ENCODE measurements around the gene ARHGEF6. TPM values are rescaled to one million over a fixed set of nuclear protein-coding genes. Genes with fewer than 3 reads are reported as not detected.

ARHGEF6 gene
- total RNA-seq, 2 experiments from 2014 or later = 50.8 to 64.5 TPM

DNA sequence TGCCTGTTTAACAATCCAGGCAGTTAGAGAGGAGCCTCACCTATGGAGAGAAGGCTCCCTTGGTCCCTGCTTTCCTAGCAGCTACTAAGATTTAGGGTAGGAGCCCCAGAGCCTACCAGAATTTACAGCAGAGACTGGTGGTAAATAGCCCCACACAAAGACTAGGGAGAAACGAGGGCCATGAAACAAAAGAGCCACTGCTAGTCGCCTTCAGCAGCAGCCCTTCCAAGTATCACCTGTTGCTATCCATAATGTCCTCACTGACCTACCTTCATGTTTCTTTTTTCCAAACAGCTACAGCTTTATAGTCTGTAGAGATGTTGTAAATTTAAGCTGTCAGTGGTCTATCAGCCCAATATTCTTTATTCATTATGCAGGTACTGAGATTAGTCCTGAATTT lies 25.3 kb downstream of the ARHGEF6 start:
- H3K27ac ChIP-seq (ENCODE audit: low read depth, low read length, poor library complexity, severe bottlenecking) = no peak overlapping the region
- peaks cover 10% of the 10 kb centered on the region for H3K4me1 ChIP-seq (ENCODE audit: insufficient read depth, low read length, poor library complexity, severe bottlenecking)
- no TSS peak for BruUV-seq (replicated peaks)
- H3K9me3 ChIP-seq (ENCODE audit: low read length) = no peaks in the 10 kb centered on the region
- H4K20me1 ChIP-seq (ENCODE audit: insufficient read depth, low read length) = no peaks in the 10 kb centered on the region
- H2AFZ ChIP-seq (ENCODE audit: low read length) = no peak overlapping the region
- ChIA-PET CTCF (ENCODE audit: unreplicated experiment) (no interaction called here), POLR2A (interaction anchor here (0.6 kb wide), 1 partner anchor 54 kb away, joined by 10 read pairs; no protein-coding TSS in a partner anchor)
- H3K4me2 ChIP-seq (ENCODE audit: low read length) = no peak overlapping the region
- peaks cover 14% of the 10 kb centered on the region; the same call in 1 of the 2 replicates for H3K79me2 ChIP-seq (ENCODE audit: insufficient read depth, low read depth, low read length)
- intact Hi-C loops (cut with micrococcal nuclease; ENCODE audit: unreplicated experiment) = no loop called here
- no peaks in the 10 kb centered on the region for H3K9me2 ChIP-seq (ENCODE audit: insufficient read depth, low read length)
- no peak for DNase-seq (ENCODE audit: low spot score)
- no peak for TF ChIP-seq EZH2phosphoT487 (IDR thresholded peaks at IDR 0.05; ENCODE audit: borderline replicate concordance, low read depth, low read length)
- TF ChIP-seq, protein P1, sequence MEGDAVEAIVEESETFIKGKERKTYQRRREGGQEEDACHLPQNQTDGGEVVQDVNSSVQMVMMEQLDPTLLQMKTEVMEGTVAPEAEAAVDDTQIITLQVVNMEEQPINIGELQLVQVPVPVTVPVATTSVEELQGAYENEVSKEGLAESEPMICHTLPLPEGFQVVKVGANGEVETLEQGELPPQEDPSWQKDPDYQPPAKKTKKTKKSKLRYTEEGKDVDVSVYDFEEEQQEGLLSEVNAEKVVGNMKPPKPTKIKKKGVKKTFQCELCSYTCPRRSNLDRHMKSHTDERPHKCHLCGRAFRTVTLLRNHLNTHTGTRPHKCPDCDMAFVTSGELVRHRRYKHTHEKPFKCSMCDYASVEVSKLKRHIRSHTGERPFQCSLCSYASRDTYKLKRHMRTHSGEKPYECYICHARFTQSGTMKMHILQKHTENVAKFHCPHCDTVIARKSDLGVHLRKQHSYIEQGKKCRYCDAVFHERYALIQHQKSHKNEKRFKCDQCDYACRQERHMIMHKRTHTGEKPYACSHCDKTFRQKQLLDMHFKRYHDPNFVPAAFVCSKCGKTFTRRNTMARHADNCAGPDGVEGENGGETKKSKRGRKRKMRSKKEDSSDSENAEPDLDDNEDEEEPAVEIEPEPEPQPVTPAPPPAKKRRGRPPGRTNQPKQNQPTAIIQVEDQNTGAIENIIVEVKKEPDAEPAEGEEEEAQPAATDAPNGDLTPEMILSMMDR (conservative IDR thresholded peaks at IDR 0.05; ENCODE audit: low read length) = no peak
- H3K36me3 ChIP-seq (ENCODE audit: insufficient read depth, low read length) = peaks cover 4% of the 10 kb centered on the region
- no peak overlapping the region for H3K4me3 ChIP-seq (ENCODE audit: low read depth, low read length, poor library complexity, severe bottlenecking)

DNA sequence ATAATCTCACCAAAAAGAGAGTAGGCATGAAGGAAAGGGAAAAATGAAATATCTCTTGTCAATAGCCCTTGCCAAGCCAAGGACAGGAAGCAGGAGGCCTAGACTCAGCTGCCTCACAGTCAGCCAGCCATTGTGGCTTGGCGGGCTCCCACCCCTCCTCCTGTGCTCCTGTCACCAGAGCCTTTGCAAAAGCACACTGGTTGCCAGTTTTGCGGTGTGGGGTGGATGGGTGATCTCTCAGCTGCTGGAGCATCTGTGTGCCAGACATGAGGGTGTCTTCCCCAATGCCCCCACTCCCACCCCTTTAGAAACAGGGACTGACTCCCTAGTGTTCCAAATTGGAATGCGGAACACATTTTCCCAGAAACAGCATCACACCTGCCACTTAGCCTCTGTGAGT lies 26.1 kb downstream of the ARHGEF6 start:
- H2AFZ ChIP-seq (ENCODE audit: low read length) = no peak overlapping the region
- 0 out of 2 replicates have a peak, but pooled peaks cover 8% of the 10 kb centered on the region for H3K79me2 ChIP-seq (ENCODE audit: insufficient read depth, low read depth, low read length)
- TF ChIP-seq, protein P1 (conservative IDR thresholded peaks at IDR 0.05; ENCODE audit: low read length) = no peak
- no peak for TF ChIP-seq EZH2phosphoT487 (IDR thresholded peaks at IDR 0.05; ENCODE audit: borderline replicate concordance, low read depth, low read length)
- peaks cover 3% of the 10 kb centered on the region for H3K4me1 ChIP-seq (ENCODE audit: insufficient read depth, low read length, poor library complexity, severe bottlenecking)
- no peaks in the 10 kb centered on the region for H3K9me3 ChIP-seq (ENCODE audit: low read length)
- H3K4me2 ChIP-seq (ENCODE audit: low read length) = no peak overlapping the region
- peaks cover 4% of the 10 kb centered on the region for H3K36me3 ChIP-seq (ENCODE audit: insufficient read depth, low read length)
- BruUV-seq (replicated peaks) = no TSS peak
- intact Hi-C loops (cut with micrococcal nuclease; ENCODE audit: unreplicated experiment) = no loop called here
- no peak overlapping the region for H3K27ac ChIP-seq (ENCODE audit: low read depth, low read length, poor library complexity, severe bottlenecking)
- ChIA-PET CTCF (ENCODE audit: unreplicated experiment) (no interaction called here), POLR2A (no interaction called here)
- DNase-seq (ENCODE audit: low spot score) = no peak
- H3K9me2 ChIP-seq (ENCODE audit: insufficient read depth, low read length) = no peaks in the 10 kb centered on the region
- no peak overlapping the region for H3K4me3 ChIP-seq (ENCODE audit: low read depth, low read length, poor library complexity, severe bottlenecking)
- no peaks in the 10 kb centered on the region for H4K20me1 ChIP-seq (ENCODE audit: insufficient read depth, low read length)

DNA sequence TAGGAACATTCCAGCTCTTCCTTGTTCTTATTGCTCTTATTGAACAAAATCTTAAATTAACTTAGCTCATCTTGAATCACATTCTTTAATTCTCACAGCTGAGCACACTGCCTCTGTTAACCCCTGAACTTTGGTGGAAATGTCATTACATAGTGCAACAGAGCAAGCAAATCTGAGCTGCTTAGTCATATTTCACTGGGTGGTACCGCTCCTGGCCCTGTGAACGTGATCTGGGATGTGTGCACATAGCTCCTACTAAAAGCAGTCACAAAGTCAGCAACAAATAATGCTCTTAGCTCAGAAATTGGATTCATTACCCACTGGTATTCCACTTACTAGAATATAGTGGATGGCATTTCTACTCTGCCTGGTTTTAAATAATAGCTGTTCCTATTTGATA lies 27.9 kb downstream of the ARHGEF6 start:
- H3K4me1 ChIP-seq (ENCODE audit: insufficient read depth, low read length, poor library complexity, severe bottlenecking) = peaks cover 7% of the 10 kb centered on the region
- no peak for DNase-seq (ENCODE audit: low spot score)
- POLR2A ChIA-PET = interaction anchor here (0.8 to 2.6 kb wide), 5 partner anchors 9 to 29 kb away, joined by 3 to 9 read pairs (median 3); no protein-coding TSS in a partner anchor

More for the DNA sequence above, 27.9 kb downstream of the ARHGEF6 start:
- Histone ChIP-seq H4K20me1 (ENCODE audit: insufficient read depth, low read length) (no peaks in the 10 kb centered on the region), H2AFZ (ENCODE audit: low read length) (no peak overlapping the region), H3K9me2 (ENCODE audit: insufficient read depth, low read length) (no peaks in the 10 kb centered on the region), H3K9me3 (ENCODE audit: low read length) (no peaks in the 10 kb centered on the region), H3K27ac (ENCODE audit: low read depth, low read length, poor library complexity, severe bottlenecking) (no peak overlapping the region), H3K4me2 (ENCODE audit: low read length) (no peak overlapping the region), H3K79me2 (ENCODE audit: insufficient read depth, low read depth, low read length) (0 out of 2 replicates have a peak, but pooled peaks cover 7% of the 10 kb centered on the region), H3K36me3 (ENCODE audit: insufficient read depth, low read length) (no peaks in the 10 kb centered on the region), H3K4me3 (ENCODE audit: low read depth, low read length, poor library complexity, severe bottlenecking) (no peak overlapping the region)
- no peak for TF ChIP-seq EZH2phosphoT487 (IDR thresholded peaks at IDR 0.05; ENCODE audit: borderline replicate concordance, low read depth, low read length)
- TF ChIP-seq, protein P1 (conservative IDR thresholded peaks at IDR 0.05; ENCODE audit: low read length) = no peak
- intact Hi-C loops (cut with micrococcal nuclease; ENCODE audit: unreplicated experiment) = no loop called here
- CTCF ChIA-PET (ENCODE audit: unreplicated experiment) = interaction anchor here (0.5 kb wide), 1 partner anchor 48 kb away, joined by 3 read pairs; no protein-coding TSS in a partner anchor
- BruUV-seq (replicated peaks) = no TSS peak
